ENCODE measurements around the gene LSP1.

The LSP1 gene

DNA sequence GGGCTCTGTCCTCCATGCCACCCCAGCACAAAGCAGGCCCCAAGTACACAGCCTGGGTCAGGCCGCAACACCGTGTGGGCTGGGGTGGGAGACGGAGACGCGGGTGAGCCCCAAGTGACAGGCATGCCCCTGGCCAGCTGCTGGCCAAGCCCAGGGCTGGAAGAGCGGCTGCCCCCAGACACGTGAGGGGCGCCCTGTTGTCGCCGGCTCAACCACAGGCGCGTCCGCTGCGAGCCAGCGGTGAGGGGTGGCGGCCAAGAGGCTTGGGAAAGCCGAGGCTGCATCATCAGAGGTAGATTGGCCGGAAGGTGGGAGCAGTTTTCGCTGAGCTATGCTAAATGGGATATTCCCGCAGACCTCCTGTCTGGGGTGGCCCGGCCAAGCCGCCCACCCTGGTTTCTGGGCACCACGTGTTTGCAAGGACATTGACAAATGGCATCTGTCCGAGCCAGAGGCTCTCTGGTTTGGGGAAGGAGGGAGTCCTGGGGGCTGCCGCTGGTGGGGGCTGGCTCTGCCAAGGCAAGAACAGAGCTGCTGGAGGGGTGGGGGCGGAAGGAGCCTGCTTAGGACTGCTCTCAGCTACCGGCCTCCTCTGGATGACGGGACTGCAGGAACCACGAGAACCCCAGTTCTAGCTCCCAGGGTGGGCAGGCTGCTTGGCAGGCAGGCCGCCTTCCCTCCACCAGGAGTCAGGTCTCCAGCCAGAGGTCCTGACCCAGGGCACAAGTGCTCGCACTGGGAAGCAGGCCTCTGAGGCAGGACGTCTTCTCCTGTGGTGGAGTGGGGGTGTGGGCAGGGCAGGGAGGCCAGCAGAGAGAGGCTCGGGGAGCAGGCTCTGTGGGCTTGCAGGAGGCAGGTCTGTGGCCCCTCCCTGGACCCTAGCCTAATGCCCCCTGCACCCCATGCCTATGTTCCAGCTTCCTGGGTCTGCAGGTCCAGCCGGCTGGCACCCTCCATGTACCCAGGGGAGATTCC, 38.3 kb downstream of the LSP1 start:
- no peak for DNase-seq (ENCODE audit: low read depth)

DNA sequence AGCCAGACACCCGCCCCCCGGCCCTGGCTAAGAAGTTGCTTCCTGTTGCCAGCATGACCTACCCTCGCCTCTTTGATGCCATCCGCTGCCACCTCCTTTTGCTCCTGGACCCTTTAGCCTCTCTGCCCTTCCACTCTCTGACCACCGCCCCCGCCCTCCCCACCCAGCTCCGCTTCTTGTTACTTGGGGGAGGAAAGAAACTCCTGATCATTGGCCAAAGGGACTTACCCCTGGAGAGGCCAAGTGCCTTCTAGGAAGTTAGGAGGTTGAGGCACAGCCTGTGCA, 38.9 kb downstream of the LSP1 start, which contains the start of gene PRR33:
Gene PRR33, minus strand, starts transcription at position 65 of the 285 bp plus-strand sequence. CDS start 1,311 bp downstream, outside the sequence.
- no peak for DNase-seq (ENCODE audit: low read depth)

DNA sequence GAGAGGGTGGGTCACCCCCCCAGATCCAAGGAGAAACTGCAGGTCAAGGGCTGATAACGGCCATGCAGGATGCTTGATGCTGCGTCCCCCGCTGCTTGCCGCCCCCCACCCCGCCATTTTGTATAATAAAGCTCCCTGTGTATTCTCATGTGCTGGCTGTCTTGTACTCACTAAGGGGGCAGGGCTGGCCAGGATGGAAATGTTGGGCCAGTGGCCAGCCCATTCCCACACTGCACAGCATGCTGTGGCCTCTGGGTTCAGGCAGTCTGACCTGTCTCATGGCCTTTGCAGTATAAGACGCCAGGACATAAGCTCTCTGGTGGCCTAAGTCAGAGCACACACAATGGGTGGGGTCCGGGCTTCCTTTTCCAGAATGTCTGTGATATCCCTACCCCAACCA, 39.2 kb downstream of the LSP1 start:
- DNase-seq (ENCODE audit: low read depth) = no peak

DNA sequence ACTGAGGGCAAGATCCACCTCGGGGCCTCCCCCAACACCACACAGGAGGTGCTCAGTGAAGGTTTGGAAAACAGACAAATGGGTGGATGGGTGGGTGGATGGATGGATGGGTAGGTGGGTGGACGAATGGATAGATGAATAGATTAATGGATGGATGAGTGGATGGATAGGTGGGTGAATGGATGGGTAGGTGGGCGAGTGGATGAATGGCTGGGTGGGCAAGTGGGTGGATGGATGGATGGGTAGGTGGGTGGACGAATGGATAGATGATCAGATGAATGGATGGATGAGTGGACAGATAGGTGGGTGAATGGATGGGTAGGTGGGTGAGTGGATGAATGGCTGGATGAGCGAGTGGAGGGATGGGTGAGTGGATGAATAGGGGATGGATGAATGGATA, 39.7 kb downstream of the LSP1 start:
- DNase-seq (ENCODE audit: low read depth) = no peak

DNA sequence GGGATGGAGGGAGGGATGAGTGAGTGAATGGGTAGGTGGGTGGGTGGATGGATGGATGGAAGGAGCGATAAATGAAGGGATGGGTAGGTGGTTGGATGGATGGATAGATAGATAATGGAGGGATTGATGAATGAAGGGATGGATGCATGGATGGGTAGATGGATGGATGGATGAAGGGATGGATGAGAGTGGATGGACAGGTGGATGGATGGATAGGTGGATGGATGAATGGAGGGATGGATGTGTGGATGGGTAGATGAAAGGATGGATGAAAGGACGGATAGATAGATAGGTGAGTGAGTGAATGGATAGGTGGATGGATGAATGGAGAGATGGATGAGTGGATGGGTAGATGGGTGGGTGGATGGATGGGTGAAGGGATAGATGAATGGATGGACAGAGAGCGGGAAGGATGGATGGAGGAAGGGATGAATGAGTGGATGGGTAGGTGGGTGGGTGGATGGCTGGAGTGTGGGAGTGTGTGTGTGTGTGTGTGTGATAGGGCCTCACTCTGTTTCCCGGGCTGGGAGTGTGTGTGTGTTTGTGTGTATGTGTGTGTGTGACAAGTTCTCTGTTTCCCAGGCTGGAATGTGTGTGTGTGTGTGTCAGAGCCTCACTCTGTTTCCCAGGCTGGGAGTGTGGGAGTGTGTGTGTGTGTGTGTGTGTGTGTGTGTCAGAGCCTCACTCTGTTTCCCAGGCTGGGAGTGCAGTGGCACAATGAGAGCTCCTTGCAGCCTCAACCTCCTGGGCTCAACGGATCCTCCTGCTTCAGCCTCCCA, 40.9 kb downstream of the LSP1 start:
- no peak for DNase-seq (ENCODE audit: low read depth)

DNA sequence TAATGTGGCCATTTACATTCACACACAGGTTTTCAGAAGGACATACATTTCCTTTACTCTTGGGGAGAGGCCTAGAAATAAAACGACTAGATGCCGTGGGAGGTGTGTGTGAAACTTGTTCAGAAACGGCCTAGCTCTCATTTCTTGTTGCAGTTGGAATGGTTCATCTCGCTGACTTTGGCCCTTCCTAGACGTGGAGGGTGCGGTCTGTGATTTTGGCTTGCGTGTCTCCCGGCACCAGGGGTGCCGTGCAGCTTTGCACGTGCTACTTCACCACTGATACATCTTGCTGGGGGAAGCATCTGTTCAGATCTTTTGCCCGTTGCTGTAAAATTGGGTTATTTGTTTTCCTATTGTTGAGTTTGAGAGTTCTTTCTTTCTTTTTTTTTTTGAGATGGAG, 41.9 kb downstream of the LSP1 start:
- no peak for DNase-seq (ENCODE audit: low read depth)

DNA sequence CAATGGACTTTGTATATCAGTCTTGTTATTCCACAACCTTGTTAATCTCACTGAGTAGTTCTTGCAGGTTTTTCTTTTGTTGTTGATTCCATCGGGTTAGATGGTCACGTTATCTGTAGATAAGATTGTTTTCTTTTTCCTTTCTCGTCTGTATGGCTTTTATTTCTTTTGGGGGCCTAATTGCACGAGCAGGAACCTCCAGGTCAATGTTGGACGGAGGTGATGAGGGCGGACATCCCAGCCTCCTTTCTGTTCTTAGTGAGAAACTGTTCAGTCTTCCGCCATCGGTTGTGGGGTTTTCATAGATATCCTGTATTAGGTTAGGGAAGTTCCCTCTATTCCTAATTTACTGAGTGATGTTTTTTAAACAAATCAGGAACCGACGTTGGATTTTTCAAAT, 43.6 kb downstream of the LSP1 start:
- no peak for DNase-seq (ENCODE audit: low read depth)

DNA sequence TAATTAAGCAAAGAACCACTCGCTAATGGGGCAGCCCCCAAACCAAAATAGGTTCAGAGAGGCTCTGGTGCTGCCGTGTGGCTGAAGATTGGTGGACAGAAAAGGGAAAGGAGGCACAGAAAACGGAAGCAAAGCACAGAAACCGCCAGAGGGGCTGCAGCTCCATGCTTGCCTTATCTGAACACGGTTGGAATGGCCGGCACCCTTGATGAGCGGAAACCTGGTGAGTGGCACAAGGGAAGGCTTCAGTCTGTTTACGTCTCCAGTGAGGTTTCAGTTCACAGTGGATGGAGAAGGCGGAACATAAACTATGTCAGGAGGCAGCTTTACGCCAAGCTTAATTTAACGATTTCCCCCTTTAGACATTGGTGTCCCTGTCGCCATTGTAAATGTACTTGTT, 44.0 kb downstream of the LSP1 start:
- no peak for DNase-seq (ENCODE audit: low read depth)

DNA sequence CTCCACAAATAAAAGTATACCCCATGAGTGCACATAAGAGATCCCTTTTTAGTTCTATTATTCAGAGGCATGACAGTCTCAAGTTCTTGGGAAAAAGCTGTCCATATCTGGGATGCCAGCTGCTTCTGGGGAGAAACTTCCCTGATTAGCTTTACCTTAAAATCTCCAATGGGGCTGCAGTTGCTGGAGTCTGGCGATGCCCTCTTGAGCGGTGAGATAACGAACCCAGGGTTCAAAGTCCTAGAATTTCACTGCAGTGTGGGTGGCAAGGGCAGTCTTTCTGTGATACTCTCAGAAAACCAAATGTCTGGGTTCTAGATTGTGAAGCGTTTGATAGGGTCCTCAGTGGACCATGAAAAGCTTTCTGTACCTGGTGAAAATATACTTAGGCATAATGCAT, 46.2 kb downstream of the LSP1 start:
- no peak for DNase-seq (ENCODE audit: low read depth)

DNA sequence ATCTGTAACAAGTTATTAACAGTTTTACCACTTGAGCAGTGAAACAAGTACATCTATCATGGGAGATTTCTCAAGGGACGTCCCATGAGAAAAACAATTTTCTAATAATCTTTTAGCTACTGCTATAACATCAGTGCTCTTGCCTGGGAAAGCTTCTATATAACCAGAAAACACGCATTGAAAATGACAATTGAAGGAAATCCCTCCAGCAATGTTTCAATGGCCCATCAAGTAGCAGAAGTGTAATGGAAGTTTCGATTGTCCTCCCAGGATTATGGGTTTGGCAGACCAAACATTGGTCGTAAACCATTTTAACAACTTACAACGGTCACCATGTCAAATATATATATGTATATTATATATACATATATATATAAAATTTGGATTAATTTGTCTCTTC, 46.8 kb downstream of the LSP1 start:
- no peak for DNase-seq (ENCODE audit: low read depth)

DNA sequence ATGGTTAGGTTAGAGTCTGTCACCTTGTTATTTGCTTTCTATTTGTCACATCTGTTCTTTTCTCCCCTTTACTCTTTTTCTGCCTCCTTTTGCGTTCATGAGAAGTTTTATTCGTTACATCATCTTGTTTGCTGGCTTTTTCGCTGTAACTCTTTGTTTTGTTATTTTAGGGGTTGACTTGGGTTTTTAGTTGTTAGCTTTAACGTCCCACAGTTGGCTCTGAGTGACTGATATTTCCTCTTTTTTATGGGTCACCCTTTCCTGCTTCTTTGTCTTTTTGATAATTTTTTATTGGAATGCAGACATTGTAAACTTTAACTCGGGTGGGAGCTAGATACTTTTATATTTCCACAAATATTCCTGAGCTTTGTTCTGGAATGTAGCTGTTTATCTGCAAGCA, 53.3 kb downstream of the LSP1 start:
- no peak for DNase-seq (ENCODE audit: low read depth)

DNA sequence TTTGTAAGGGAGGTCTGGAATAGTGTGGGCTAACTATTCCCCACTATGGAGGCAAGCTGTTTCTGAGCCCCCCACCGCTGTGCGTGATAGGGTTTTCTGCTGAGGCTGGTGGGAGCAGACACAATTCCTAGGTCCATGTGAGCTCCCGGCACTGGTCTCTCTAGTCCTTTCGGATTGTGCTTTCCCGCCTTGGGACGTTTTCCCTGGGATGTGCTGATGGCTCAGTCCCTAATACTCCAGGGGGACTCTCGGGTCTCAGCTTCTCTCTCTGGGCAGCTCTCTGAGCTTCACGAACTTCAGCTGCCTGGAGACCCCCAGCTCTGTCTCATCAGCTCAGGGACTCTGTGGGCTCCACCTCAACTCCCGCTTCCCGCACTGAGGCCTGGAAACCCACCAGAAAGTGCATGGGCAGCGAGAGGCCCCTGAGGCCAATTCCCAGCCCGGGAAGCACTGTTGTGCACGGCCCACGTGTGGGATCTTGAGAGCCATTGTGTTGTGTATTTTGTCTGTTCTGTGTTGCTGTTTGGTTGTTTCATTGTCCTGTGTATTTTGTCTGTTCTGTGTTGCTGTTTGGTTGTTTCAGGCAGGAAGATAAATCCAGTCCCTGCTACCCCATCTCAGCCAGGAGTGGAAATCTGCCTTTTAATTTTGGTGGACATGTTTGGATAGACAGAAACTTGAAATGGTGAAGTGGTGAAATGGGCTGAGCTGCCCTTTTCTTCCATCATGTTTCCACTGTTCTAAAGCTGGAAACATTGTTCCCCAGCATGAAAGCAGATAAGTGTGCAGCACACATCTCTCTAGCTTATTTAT, 53.9 kb downstream of the LSP1 start:
- DNase-seq (ENCODE audit: low read depth) = no peak

DNA sequence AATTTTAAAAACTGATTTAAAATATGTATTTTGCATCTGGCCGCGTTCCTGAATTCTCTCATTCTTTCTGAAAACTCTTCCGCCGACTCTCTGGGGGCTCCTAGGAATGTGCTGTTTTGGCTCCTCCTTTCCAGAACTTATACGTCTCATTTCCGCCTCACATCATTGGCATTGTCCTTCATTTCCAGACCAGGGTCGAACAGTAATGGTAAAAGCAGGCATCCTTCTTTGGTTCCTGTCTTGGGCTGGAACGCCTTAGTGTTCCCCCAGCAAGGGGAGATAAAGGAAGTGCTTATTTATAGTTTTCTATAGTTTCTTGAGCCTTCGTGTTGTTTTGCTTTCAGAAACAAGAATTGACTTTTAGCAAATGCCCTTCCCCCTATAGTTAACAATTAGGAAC, 55.7 kb downstream of the LSP1 start:
- no peak for DNase-seq (ENCODE audit: low read depth)

DNA sequence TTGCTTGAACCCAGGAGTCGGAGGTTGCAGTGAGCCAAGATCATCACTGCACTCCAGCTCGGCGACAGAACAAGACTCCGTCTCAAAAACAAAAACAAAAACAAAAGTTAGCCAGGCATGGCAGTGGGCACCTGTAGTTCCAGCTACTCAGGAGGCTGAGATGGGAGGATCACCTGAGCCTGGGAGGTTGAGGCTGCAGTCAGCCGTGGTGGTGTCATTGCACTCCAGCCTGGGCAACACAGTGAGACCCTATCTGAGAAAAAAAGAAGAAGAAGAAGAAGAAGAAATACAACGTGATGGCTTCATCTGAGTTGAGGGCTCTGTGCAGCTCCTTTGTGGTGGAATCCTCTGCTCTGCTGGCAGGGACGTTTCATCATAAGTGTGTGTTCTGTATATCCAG, 56.6 kb downstream of the LSP1 start:
- no peak for DNase-seq (ENCODE audit: low read depth)

DNA sequence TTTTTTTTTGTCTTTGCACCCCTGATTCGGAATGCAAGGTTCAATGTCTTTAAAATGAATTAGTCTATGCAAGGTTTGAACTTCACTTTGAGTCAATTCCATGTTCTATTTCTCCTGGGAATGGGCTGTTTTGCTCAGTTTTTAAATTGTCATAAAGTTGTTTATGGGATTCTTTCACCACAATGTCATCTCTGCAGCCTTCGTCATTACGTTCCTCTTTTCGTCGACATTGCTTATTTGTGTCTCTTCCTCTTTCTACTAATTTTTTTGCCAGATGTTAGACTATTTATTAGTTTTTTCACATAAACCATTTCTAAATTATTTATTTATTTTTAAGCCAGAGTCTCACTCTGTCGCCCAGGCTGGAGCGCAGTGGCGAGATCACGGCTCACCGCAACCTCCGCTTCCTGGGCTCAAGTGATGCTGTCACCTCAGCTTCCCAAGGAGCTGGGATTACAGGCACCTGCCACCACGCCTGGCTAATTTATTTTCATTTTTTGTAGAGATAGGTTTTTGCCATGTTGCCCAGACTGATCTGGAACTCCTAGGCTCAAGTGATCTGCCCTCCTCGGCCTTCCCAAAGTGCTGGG, 59.5 kb downstream of the LSP1 start:
- no peak for DNase-seq (ENCODE audit: low read depth)

DNA sequence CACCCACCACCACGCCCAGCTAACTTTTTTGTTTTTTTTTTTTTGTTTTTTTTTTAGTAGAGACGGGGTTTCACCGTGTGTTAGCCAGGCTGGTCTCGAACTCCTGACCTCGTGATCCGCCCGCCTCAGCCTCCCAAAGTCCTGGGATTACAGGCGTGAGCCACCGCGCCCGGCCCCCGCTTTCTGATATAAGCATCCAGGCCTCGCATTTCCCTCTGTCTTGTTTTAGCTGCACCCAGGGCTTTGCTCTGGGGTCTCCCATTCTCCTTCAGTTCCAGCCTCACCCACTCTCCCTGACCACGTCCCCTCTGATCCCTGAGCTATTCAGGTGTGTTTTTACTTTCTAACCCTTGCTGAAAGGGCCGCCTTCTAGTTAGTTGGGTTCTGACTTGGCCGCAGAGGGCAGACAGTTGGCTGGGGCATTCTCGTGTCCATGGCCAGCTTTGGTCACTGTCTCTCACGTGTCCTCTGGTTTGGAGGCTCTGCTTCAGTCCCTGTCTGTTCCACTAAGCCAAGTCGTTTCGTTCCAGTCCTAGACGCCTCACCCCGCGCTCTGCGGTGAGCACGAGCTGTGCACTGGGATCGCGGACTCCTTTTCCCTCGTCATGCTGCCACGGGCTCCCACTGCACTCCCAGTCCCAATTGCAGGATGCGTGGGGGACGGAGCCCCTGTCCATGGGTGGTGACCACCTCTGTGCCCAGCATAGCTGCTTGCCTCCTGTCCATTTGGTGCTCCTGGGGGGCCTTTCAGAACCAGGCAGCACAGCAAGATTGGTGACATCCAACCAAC, 60.6 kb downstream of the LSP1 start:
- DNase-seq (ENCODE audit: low read depth) = no peak

DNA sequence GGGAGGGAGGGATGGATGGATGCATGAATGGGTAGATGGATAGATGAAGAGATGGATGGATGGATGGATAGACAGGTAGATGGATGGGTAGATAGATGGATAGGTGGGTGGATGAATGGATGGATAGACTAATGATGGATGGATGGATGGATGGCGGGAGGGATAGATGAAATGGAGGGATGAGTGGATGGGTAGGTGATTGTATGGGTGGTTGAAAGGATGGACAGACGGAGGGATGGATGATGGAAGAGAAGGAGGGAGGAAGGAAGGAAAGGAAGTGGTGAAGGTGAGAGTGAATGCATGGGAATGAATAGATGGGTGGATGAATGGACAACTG, 62.9 kb downstream of the LSP1 start:
- DNase-seq (ENCODE audit: low read depth) = no peak

DNA sequence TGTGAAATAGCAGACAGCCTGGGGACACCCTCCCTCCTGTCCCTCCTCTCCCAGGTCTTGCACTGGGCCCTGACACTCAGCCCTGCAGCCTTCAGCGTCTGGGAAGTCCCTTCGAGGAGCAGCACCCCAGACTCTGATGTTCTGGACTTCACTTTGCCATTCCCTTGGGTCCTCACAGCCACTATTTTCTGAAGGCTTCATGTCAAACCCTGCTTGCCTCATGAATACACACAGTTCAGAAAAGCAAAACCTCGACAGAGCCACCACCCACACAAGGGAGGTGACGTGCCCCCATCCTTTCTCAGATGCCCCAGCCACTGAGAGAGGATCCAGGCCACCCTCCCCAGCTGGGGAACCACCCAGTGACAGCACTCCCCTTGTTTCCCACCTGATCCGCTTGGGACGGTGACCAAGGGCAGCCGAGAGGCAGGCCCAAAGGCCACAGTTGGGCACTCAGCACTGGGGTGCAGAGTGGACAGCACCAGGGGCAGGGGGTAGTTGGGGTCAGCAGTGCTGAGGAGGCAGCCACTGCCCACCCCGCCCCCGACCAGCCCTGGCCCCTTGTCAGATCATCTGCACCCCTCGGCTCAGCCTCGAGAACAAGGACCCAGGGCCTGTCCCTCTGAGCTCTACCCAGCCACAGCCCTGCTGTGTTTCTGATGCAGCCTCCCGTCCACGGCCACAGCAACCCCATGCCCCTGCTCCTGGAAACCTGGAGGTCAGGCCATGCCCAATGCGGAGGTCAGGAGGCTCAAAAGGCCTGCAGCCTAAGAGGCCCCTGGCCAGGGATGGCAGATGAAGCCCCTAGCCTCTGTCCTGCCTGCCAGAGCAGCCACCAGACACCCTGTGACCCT, 63.5 kb downstream of the LSP1 start:
- DNase-seq (ENCODE audit: low read depth) = no peak

DNA sequence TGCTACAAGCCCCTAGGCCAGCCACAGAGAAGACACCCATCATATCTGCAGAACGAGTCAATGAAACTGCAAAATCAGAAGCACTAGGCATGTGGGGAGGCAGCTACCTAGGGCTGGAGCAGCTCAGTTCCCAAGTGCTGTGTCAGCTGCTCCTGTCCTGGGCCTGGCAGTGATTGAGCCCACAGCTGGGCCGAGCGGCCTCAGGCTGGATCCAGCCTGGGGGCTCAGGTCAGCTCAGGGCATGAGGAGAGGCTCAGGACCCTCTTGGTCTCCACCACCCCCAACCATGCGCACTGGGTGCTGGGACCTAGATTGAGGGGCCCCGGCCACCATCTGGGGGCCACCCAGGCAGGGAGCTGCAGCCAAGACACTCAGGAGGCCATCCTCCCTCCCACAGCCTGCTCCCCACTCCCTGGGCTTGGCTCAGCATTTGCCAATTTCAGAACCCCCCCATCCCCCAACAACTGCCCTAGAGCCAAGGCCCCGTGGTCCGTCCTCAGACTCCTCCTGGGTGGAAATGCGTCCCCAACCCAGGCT, 64.2 kb downstream of the LSP1 start:
- no peak for DNase-seq (ENCODE audit: low read depth)

Measured in non-pigmented ciliary epithelial cell (primary cell).